ENCODE results near the gene GAS7.

GAS7 gene

GRCh38 chr17:9973669-9974447, 224.5 kb downstream of the GAS7 start:
- no peak for DNase-seq

DNA sequence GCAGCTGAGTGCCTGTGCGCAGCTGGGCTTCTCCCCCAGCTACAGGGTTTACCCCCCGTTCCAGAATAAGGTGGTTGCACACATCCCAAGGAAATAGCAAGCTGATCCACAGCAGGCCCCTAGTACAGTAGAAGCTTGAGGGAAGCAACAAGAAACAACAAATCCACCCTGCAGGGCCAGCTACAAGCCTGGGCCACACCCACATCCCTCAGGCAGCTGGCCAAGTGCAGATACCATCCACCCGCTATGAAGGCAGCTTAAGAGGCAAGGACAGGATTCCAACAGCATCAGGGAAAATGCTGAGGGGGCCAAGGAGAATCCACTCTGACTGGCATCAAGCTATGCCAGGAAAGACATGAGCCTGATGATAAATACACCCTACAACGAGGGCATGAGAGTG, 226.4 kb downstream of the GAS7 start:
- DNase-seq, result no peak

GRCh38 chr17:9969301-9969935, 229.0 kb downstream of the GAS7 start:
- no peak for DNase-seq

DNA sequence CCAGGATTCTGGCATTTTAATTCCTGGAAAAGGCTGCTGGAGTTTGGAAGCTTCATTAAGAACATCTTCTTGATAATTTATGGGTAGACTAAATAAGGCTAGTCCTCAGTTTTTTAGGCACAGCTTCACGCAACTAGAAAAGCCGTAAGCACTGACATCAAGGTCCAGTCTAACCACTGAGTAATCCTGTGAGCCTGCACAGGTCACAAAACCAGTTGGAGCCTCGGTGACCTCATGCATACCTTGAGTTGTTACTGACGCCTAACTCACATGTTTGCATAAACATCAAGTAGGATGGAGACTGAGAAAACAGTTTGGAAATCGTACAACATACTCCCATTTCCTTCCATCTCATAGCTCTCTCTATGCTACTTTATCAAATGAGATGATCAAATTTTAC, 229.5 kb downstream of the GAS7 start:
- no peak for DNase-seq

GRCh38 chr17:9968008-9968407, 230.4 kb downstream of the GAS7 start:
- no peak for DNase-seq

- DNase-seq, result peak; percentile 3
These were observed 238.9 kb downstream of the GAS7 start for GRCh38 chr17:9959377-9959981.

DNA sequence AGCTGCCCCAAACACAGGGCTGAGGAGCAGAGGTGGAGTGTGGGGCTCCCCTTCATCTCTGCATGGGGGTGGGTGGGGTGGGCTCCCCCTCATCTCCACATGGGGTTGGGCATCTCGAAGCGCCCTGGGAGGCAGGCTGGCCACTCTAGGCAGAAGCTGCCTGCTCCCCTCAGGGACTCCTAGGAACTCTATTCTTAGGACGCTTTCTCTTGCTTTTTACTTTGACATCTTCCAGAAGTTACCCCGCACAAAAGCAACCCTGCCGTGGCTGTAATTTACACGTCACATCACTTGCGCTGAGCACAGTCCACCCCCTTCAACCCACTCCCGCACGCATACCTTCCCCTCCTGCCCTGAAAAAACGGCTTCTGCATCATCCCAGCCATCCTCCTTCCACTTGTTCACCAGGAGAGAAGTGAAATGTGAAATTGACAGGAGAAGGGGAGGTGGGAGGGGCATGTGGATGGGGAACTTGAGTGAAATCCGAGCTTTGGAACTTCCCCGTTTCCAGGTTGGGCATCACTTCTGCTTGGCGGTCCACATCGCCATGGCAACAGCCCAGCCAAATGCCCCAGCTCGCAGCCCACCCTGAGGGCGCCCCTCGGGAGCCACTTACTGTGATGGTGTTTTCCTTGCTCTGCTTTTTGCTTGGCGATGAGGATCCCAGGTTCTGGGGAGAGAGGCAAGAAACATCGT, 239.7 kb downstream of the GAS7 start:
- no peak for DNase-seq

GRCh38 chr17:9957244-9957643, 241.2 kb downstream of the GAS7 start:
- DNase-seq, result no peak

DNA sequence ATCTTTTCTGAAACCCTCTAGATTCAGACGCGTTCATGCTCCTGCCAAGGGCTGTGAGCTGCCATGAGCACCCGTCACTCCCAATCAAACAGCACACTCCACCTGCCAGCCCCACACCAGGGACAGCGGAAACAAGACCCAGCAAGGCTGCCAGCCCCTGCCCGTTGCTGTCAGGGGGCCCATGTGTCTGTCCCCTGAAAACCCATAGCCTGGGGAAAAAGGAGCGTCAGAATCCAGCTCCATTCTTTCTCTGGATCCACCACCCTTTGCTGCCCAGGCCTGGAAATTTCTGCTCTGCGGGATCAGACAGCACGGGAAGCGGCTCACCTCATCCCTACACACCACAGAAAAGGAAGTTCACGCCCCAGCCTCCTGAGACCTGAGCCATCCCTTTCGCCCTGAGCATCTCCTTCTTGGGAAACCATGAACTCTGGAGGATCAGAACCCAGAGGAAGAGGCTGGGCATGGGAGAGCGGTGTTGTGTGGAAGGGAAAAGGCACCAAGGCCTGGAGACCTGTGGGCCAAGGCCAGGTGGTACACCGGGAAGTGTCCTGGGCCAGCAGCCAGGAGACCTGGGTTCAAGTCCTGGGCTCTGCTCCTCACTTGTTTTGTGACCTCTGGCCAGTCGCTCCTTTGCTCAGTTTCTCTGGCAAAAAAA, 241.8 kb downstream of the GAS7 start:
- DNase-seq, result no peak

DNA sequence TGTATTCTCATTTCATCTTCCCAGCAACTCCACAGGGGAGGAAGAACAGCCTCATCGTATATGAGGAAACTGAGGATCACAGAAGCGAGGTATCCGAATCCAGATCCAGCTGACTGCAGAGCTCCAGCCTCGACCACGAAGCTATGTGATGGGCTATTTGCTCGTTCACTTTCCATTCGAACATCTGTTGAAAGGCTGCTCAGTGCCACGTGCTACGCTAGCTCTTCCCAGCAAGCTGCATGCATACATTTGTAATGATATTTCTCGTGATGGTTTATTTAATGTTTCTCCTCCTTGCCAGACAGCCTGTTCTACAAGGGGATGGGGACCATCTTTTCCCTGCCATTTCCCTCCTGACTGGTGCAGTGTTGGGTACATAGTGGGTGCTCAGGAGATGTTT, 244.9 kb downstream of the GAS7 start:
- DNase-seq, result no peak

GRCh38 chr17:9951803-9952202, 246.6 kb downstream of the GAS7 start:
- DNase-seq, result no peak

DNA sequence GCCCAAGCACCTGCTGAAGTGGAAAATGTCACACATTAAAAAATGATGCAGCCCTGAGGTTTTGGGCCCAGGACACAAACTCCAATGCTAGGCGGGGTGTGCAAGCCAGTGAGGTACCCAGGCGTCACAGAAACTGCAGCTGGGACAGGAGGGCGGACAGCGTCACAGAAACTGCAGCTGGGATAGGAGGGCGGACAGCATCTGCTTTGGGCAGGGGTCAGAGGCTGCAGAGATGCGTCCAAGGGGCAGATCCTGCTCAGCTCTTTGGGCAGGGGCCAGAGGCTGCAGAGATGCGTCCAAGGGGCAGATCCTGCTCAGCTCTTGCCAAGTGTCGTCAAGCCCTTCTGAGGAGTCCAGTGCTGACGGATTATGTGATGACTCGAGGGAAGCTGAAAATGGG, 249.5 kb downstream of the GAS7 start:
- no peak for DNase-seq

DNA sequence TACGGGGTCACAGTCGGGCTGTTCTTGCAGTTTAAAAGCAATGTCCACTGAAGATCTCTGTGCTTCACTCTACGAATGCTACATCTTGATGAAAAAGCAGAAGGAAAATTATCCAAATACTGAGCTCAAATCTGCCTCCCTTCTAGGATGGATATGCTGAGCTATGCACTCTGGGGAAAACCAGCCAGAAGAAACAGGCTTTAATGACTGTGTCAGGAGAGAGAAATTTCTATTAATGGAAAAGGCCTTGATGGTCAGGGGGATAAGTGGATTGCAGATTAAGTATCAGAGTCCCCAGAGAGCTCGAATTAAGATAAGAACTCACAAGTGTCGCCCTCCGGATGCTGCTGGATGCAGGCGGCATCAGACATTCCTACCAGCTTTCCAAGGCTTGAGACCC, 253.7 kb downstream of the GAS7 start:
- DNase-seq, result no peak

DNA sequence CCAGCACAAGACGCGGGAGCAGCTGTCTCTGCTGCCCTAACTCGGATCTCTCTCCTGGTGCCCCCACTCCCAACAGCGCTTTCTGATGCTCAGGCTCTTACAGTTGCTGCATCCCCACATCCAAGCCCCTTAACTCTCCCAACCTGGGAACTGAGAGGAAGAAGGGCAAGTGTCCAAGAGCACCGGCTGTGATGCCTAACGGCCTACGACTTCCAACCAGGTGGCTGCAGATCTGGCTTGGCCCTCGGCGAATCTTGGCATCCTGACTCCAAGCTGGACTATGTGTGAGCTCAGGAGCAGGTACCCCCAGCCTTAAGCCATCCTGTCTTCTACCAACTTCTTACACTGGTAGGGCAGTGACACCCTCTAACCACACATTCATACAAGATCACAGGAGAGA, 255.1 kb downstream of the GAS7 start:
- DNase-seq, result no peak

GRCh38 chr17:9942885-9943284, 255.5 kb downstream of the GAS7 start:
- DNase-seq, result no peak

DNA sequence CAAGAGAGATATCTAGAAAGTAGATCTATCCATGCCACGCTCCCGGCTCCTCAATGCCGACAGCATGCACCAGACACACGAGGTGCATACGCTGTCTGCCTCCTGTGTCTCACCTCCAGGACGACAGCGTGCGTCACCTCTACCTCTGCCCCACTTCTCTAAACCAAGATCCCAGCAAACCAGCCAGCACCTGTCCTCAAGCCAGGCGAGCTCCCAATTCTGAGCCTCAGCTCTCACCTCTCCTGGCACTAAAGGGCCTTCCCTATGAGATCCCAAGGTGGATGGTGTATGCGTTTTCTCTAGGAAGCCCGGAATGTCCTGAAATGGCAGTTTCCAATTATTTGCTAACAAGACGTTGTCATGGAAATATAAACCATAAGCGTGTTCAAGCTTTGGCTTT, 257.1 kb downstream of the GAS7 start:
- DNase-seq, result no peak

DNA sequence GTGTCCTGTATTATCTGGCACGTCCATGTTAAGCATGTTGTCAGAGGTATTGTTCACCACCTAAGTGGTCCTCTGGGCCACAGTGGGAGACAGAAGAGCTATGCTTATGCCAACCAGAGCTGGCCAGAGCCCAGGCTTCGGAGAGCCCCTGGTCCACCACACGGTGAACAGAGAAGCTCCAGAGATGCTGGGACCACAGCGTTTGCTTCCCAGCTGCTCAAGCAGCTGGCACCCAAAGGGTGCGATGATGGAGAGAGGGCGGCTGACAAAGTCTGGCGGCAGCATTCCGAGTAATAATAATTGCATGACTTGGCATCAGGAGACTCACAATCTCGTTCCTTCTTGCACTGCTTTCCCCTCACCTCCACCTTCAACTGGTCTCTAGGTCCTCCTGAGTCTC, 257.6 kb downstream of the GAS7 start:
- no peak for DNase-seq

GRCh38 chr17:9938764-9939163, 259.6 kb downstream of the GAS7 start:
- no peak for DNase-seq

DNA sequence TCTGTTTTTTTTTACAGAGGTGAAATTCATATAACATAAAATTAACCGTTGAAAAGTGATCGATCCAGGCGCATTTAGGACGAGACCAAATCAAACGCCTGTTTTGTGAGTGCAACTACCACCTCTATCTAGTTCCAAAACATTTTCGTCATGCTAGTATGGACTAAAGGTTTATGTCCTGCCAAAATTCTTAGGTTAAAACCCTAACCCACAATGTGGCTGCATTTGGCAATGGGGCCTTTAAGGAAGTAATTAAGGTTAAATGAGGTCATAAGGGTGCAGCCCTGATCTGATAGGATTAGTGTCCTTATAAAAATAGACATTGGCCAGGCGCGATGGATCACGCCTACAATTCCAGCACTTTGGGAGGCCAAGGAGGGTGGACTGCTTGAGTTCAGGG, 260.5 kb downstream of the GAS7 start:
- DNase-seq, result no peak

- DNase-seq, result no peak
These were observed 261.1 kb downstream of the GAS7 start for GRCh38 chr17:9937241-9937761.

DNA sequence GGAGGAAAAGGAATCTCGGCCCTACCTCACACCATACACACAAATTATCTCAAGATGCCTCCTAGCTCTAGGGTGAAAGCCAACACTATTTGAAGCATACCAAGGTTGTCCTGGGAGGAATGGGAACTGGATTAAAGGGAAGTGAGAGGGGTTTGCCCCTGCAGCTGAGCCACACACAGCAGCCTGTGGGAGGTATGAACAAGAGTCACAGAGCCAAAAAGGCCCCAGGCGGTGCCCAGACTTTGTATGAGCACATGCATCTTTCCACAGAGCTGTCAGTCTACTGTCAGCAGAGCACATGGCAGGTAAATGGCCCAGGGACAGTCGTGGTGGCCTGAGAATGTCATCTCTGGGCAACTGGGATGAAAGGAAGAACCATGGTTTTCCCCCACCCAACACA, 262.3 kb downstream of the GAS7 start:
- no peak for DNase-seq

DNA sequence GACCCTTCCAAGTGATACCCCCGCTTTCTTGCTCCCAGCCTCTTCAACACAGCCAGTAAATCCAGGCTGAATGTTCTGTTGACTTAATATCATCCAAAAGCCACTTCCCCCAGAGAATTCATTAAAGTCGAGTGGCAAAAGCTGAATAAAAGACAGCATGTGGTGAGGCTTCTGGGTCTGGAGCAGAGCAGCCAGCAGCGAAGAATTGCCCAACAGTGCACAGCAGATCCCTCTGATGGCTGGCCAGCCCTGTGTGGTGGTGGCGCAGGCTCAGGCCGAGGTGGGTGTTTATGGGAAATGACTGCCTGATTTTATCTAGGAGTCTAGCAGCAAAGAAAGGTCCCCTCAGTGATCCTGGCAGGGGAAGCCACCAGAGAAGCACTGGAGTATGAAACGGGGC, 263.0 kb downstream of the GAS7 start:
- DNase-seq, result no peak

DNA sequence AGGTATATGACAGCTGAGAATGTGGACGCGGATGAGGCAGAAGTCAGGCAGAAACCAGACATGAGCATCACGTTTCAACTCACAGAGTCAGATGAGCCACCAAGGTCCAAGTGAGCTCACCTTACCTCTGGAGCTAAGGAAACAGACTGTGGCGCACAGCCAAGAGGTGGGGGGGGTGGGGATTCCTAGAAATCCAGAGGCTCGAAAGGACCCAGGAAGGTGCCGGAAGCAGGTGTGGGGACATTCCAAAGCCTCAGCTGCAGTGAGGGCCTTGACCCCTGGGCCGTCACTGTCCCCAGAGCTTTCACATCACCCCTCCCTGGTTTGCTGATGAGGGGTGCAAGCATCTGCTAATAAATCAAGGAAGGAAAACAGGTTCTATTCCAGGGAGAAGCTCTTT, 264.1 kb downstream of the GAS7 start:
- no peak for DNase-seq

Measured in activated CD4-positive, alpha-beta T cell treated with anti-CD3 and anti-CD28 coated beads, Interleukin-2, amount 50 U/mL, for 1 hour (primary cell).